Heart right ventricle (tissue), 16 donors: ENCODE data around the gene RAD50. TPM values are rescaled to one million over a fixed set of nuclear protein-coding genes. Genes with fewer than 3 reads are reported as not detected.

Source experiments
- ATAC-seq, 8 donors: fragments of 200-7000 bp; cut with Tn5 transposase; one replicate each; pipeline ENCODE4 v1.9.1; 2020; ENCODE audit warnings: mild to moderate bottlenecking in 8 of 8, moderate library complexity in 8 of 8, moderate number of reproducible peaks in 1 of 8
- DNase-seq, 2 donors: peaks; one replicate each; pipeline ENCODE4 v3.0.0-alpha.2; 2020
- H3K27ac ChIP-seq, 10 donors: fragments of 200-600 bp; sonication (generic) in 2 of 10; one replicate each; pipeline versions ENCODE4 v1.5.0 to v1.8.0; 2020 to 2022; ENCODE audit warnings: mild to moderate bottlenecking in 3 of 10
- H3K27me3 ChIP-seq, 7 donors: fragments of 200-600 bp; one replicate each; pipeline ENCODE4 v1.8.0; 2021 to 2022; ENCODE audit warnings: mild to moderate bottlenecking in 2 of 7
- H3K36me3 ChIP-seq, 9 donors: fragments of 200-600 bp; sonication (generic) in 1 of 9; one replicate each; pipeline versions ENCODE4 v1.5.0 to v1.8.0; 2020 to 2022; ENCODE audit warnings: mild to moderate bottlenecking in 2 of 9
- H3K4me1 ChIP-seq, 9 donors: fragments of 200-600 bp; sonication (generic) in 1 of 9; one replicate each; pipeline versions ENCODE4 v1.5.0 to v1.8.0; 2020 to 2022; ENCODE audit warnings: mild to moderate bottlenecking in 4 of 9
- H3K4me3 ChIP-seq, 10 donors: fragments of 200-600 bp; sonication (generic) in 2 of 10; one replicate each; pipeline versions ENCODE4 v1.5.0 to v1.8.0; 2020 to 2022; ENCODE audit warnings: mild to moderate bottlenecking in 7 of 10, moderate library complexity in 2 of 10
- H3K9me3 ChIP-seq, 11 donors: fragments of 200-600 bp in 10 of 11; sonication (generic) in 2 of 11; one replicate each; pipeline versions ENCODE4 v1.5.0 to v1.8.0; 2013 to 2022; ENCODE audit warnings: mild to moderate bottlenecking in 2 of 11, control low read depth in 1 of 11, moderate library complexity in 1 of 11
- WGBS, 2 donors: extraction: QIAGEN DNeasy Blood & Tissue Kit; methylation state at CpG; one replicate each; pipeline ENCODE4 v1.1.7; 2013; ENCODE audit warnings: inconsistent platforms in 1 of 2; 5-methylcytosine and 5-hydroxymethylcytosine counted together
- intact Hi-C, 10 donors: fragments of 100-400 bp; cut with DNase I; formaldehyde crosslinking; loops; one replicate each; pipeline versions ENCODE4 v1.11.1 to v1.14.2; 2022
- polyA plus RNA-seq, 2 donors: library from polyadenylated mRNA; stranded (reverse); fragments of 200-250 nt; gene quantifications; one replicate each; pipeline ENCODE4 v1.2.3, GENCODE V29; 2013
- total RNA-seq, 10 donors: library from RNA; stranded (reverse); fragmentation: NEBNext Ultra II Directional in 3 of 10; extraction: Animal tissue kit (Norgen Biotek cat#: 25700) in 3 of 10; gene quantifications; one replicate each; pipeline versions ENCODE4 v1.2.1 to v1.2.4, GENCODE V29; 2021 to 2023
- TF ChIP-seq, protein P1 (sequence below), 9 donors: fragments of 200-600 bp; sonication (generic) in 2 of 9; IDR thresholded peaks; one replicate each; pipeline versions ENCODE4 v1.5.0 to v1.8.0; 2021 to 2022; ENCODE audit warnings: antibody characterized with exemption in 9 of 9, mild to moderate bottlenecking in 5 of 9, moderate library complexity in 1 of 9
- donor health status: Arrhythmogenic right ventricular cardiomyopathy.
- donor health status: ischemic (EF 13 %, LVEDD 7.1; RV severe dilation, severe dysfunction).
- donor health status: healthy with polysubstance abuse.
- donor health status: DM: no; HTN: yes; CAD: no.
- donor health status: DM: no; HTN: no; CAD: no.
- donor health status: ischemic (EF 25% LVEDD 6.9; RV normal size, moderate dysfunction).
- donor health status: ischemic (EF 25% LVEDD 5.7; RV mildly dilated, moderate dysfunction).
- donor health status: healthy.
- donor health status: DM: yes; HTN: yes; CAD: no.
- donor health status: Ischemic cardiomyopathy.
- donor health status: ischemic (EF 35%, LVEDD 5.7; RV mildly dilated, moderate dysfunction).
- donor health status: nonischemic (EF 11% LVEDD 7.7; RV severe dilation, severe dysfunction).
- donor health status: DM: yes; HTN: yes; CAD: no.
- donor health status: PGD.
- donor health status: ischemic (EF 29% LVEDD 5.4; RV normal size, mild dysfunction).
- donor health status: nonischemic (EF 23%, LVEDD 6.1; RV moderate dilation, normal function).

RAD50 gene
- total and polyA plus RNA-seq, 12 donors: 6.8 to 38.5 (median 31.8) TPM

DNA sequence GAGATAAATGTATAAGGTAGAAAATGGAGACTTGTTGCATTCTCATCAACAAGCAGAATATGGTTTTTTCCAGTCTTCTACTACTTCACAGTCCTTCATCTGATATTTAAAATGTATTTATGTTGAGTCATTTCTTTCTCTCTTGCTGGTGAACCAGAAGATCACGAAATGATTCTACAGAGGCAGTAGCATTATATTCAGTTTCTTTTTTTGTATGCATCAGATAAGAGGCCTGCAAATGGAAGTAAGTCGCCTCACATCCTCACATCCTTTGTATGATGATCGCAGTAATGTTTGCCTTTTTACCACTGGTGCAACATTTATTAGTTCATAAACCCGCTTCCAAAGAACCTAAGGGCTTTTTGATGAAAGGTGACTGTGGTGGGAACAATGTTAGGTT lies 79.1 kb downstream of the RAD50 start:
- intact Hi-C loops: no loop called here
- Histone ChIP-seq H3K36me3 (peaks cover 0 to 76% (median 28%) of the 10 kb centered on the region in 9 donors), H3K4me1 (no peaks in the 10 kb centered on the region), H3K4me3 (no peak overlapping the region), H3K27me3 (no peaks in the 10 kb centered on the region), H3K27ac (no peak overlapping the region), H3K9me3 (no peaks in the 10 kb centered on the region)
- no peak for ATAC-seq
- WGBS, 2 donors: 89 to 91% methylated on average over 4 of the region's 4 CpGs
- DNase-seq: no peak
- TF ChIP-seq, protein P1, sequence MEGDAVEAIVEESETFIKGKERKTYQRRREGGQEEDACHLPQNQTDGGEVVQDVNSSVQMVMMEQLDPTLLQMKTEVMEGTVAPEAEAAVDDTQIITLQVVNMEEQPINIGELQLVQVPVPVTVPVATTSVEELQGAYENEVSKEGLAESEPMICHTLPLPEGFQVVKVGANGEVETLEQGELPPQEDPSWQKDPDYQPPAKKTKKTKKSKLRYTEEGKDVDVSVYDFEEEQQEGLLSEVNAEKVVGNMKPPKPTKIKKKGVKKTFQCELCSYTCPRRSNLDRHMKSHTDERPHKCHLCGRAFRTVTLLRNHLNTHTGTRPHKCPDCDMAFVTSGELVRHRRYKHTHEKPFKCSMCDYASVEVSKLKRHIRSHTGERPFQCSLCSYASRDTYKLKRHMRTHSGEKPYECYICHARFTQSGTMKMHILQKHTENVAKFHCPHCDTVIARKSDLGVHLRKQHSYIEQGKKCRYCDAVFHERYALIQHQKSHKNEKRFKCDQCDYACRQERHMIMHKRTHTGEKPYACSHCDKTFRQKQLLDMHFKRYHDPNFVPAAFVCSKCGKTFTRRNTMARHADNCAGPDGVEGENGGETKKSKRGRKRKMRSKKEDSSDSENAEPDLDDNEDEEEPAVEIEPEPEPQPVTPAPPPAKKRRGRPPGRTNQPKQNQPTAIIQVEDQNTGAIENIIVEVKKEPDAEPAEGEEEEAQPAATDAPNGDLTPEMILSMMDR (IDR thresholded peaks at IDR 0.05): no peak

DNA sequence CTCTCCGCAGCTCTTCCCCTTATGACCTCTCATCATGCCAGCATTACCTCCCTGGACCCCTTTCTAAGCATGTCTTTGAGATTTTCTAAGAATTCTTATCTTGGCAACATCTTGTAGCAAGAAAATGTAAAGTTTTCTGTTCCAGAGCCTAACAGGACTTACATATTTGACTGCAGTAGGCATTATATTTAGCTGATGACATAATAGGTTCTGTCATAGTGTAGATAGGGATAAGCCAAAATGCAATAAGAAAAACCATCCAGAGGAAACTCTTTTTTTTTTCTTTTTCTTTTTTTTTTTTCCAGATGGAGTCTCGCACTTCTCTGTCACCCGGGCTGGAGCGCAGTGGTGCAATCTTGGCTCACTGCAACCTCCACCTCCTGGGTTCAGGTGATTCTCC lies 80.5 kb downstream of the RAD50 start:
- intact Hi-C loops: no loop called here
- 91 to 98% methylated on average over 4 of the region's 4 CpGs for WGBS, 2 donors

DNA sequence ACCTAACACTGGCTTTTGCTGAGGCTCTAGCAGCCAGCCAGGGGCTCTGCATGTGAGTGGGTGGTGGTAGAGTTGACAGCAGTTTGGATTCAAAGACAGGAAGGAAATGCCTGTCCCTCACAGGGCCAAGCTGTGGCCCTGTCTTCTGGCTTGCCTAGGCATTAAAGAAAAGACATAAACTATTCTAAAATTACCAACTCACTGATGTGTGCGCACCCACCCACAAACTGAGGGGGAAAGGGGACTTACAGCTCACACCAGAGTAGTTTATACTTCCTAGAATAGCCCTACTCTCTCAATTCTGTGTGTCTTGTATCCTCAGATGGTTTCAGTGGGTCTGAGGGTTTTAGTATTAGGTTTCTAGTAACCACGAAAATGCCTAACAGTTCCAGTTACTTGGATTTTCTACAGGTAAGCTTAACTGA lies 82.9 kb downstream of the RAD50 start:
- no peaks in the 10 kb centered on the region for H3K9me3 ChIP-seq
- intact Hi-C loops: no loop called here
- ATAC-seq (no peak), DNase-seq (no peak)
- H3K27me3 ChIP-seq: no peaks in the 10 kb centered on the region
- H3K4me1 ChIP-seq: no peaks in the 10 kb centered on the region
- no peak overlapping the region for H3K27ac ChIP-seq
- H3K4me3 ChIP-seq: no peak overlapping the region
- WGBS, 2 donors: 87 to 91% methylated on average over 2 of the region's 2 CpGs
- TF ChIP-seq, protein P1 (IDR thresholded peaks at IDR 0.05): no peak
- peaks cover 0 to 84% (median 48%) of the 10 kb centered on the region in 9 donors for H3K36me3 ChIP-seq

More for the DNA sequence above, 80.5 kb downstream of the RAD50 start:
- Histone ChIP-seq H3K4me1 (no peaks in the 10 kb centered on the region), H3K27ac (no peak overlapping the region), H3K36me3 (peaks cover 0 to 89% (median 37%) of the 10 kb centered on the region in 9 donors), H3K4me3 (no peak overlapping the region), H3K27me3 (no peaks in the 10 kb centered on the region), H3K9me3 (no peaks in the 10 kb centered on the region)
- no peak for DNase-seq
- TF ChIP-seq, protein P1 (IDR thresholded peaks at IDR 0.05): no peak
- ATAC-seq: no peak

DNA sequence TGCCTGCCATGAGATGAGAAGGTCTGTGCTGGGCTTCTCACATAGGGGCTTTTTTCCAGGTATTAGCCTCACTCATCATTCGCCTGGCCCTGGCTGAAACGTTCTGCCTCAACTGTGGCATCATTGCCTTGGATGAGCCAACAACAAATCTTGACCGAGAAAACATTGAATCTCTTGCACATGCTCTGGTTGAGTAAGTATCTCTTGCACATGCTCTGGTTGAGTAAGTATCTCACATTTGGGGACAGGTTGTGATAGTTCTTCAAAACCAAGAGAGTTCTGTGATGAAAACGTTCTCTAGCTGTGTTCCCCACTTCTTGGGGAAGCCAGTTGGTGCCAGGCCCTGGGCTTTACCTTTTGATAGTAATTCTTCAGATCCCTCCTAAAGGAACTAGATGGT lies 83.8 kb downstream of the RAD50 start:
- ATAC-seq: no peak
- H3K4me3 ChIP-seq: no peak overlapping the region
- no peaks in the 10 kb centered on the region for H3K9me3 ChIP-seq
- TF ChIP-seq, protein P1 (IDR thresholded peaks at IDR 0.05): no peak
- DNase-seq: no peak
- no peak overlapping the region for H3K27ac ChIP-seq
- H3K36me3 ChIP-seq: peaks cover 0 to 86% (median 48%) of the 10 kb centered on the region in 9 donors
- no peaks in the 10 kb centered on the region for H3K27me3 ChIP-seq
- intact Hi-C loops: no loop called here
- 93 to 98% methylated on average over 4 of the region's 4 CpGs for WGBS, 2 donors
- H3K4me1 ChIP-seq: no peaks in the 10 kb centered on the region
